HL-60 (cell line): ENCODE results near the gene EHD4.

Experiments used
- GABPA ChIP-seq: IDR thresholded peaks from 2 replicates; pipeline ENCODE4 v1.6.1; 2012; ENCODE audit warnings: low read depth
- POLR2AphosphoS5 ChIP-seq: IDR thresholded peaks from 2 replicates; pipeline ENCODE4 v1.6.1; 2012; ENCODE audit warnings: low read depth
- SPI1 ChIP-seq: IDR thresholded peaks from 2 replicates; pipeline ENCODE4 v1.6.1; 2012; ENCODE audit warnings: low read depth, mild to moderate bottlenecking, borderline replicate concordance
- TF ChIP-seq, protein P1 (sequence below): IDR thresholded peaks from 2 replicates; pipeline ENCODE4 v1.6.1; 2012; ENCODE audit warnings: low read depth; ENCODE audit not compliant: insufficient replicate concordance
- TF ChIP-seq, protein P2 (sequence below): IDR thresholded peaks from one replicate; pipeline ENCODE4 v1.5.1; 2011; ENCODE audit warnings: low read length, control low read depth, inconsistent platforms; ENCODE audit not compliant: insufficient read depth

DNA sequence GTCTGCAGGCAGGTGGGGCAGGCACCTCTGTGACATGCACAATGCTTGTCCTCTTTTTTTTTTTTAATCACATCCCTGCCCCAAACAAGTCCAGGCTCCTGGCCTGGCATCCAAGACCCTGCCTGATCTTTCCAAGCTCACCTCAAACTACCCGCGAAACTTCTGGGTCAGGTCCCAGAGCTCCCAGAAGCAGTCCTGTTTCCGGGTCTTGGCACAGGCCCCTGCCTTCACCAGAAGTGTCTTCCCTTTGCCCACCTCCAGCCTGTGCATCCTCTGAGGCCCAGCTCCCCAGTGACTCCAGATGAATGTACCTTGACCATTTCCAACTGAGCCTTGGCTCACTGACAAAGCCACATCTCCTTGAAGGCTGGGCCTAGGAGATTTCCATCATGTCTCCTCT lies 25.5 kb upstream of the EHD4 start:
- TF ChIP-seq, protein P1, sequence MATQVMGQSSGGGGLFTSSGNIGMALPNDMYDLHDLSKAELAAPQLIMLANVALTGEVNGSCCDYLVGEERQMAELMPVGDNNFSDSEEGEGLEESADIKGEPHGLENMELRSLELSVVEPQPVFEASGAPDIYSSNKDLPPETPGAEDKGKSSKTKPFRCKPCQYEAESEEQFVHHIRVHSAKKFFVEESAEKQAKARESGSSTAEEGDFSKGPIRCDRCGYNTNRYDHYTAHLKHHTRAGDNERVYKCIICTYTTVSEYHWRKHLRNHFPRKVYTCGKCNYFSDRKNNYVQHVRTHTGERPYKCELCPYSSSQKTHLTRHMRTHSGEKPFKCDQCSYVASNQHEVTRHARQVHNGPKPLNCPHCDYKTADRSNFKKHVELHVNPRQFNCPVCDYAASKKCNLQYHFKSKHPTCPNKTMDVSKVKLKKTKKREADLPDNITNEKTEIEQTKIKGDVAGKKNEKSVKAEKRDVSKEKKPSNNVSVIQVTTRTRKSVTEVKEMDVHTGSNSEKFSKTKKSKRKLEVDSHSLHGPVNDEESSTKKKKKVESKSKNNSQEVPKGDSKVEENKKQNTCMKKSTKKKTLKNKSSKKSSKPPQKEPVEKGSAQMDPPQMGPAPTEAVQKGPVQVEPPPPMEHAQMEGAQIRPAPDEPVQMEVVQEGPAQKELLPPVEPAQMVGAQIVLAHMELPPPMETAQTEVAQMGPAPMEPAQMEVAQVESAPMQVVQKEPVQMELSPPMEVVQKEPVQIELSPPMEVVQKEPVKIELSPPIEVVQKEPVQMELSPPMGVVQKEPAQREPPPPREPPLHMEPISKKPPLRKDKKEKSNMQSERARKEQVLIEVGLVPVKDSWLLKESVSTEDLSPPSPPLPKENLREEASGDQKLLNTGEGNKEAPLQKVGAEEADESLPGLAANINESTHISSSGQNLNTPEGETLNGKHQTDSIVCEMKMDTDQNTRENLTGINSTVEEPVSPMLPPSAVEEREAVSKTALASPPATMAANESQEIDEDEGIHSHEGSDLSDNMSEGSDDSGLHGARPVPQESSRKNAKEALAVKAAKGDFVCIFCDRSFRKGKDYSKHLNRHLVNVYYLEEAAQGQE, result no peak
- TF ChIP-seq, protein P2, sequence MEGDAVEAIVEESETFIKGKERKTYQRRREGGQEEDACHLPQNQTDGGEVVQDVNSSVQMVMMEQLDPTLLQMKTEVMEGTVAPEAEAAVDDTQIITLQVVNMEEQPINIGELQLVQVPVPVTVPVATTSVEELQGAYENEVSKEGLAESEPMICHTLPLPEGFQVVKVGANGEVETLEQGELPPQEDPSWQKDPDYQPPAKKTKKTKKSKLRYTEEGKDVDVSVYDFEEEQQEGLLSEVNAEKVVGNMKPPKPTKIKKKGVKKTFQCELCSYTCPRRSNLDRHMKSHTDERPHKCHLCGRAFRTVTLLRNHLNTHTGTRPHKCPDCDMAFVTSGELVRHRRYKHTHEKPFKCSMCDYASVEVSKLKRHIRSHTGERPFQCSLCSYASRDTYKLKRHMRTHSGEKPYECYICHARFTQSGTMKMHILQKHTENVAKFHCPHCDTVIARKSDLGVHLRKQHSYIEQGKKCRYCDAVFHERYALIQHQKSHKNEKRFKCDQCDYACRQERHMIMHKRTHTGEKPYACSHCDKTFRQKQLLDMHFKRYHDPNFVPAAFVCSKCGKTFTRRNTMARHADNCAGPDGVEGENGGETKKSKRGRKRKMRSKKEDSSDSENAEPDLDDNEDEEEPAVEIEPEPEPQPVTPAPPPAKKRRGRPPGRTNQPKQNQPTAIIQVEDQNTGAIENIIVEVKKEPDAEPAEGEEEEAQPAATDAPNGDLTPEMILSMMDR, result no peak
- TF ChIP-seq GABPA (no peak), POLR2AphosphoS5 (no peak), SPI1 (no peak)
